Liver (tissue), 9 donors: Measurements from ENCODE around the gene HMGB2. TPM values are rescaled to one million over a fixed set of nuclear protein-coding genes. Genes with fewer than 3 reads are reported as not detected.

Experiments used
- DNase-seq: peaks from one replicate; pipeline ENCODE4 v3.0.0-alpha.2; 2017; ENCODE audit warnings: low spot score
- H3K27ac ChIP-seq, 2 donors: one replicate each; pipeline ENCODE4 v1.7.0; 2013; ENCODE audit warnings: inconsistent platforms in 2 of 2, low read length in 2 of 2, control low read depth in 1 of 2, low read depth in 1 of 2, mild to moderate bottlenecking in 1 of 2
- H3K27me3 ChIP-seq, 4 donors: one replicate each; pipeline versions ENCODE4 v1.6.1 to v1.7.0; 2013; ENCODE audit warnings: low read length in 3 of 4, inconsistent platforms in 1 of 4, mild to moderate bottlenecking in 1 of 4, moderate library complexity in 1 of 4; ENCODE audit not compliant: control insufficient read depth in 4 of 4, insufficient read depth in 4 of 4
- H3K36me3 ChIP-seq, 4 donors: one replicate each; pipeline versions ENCODE4 v1.6.1 to v1.7.0; 2013; ENCODE audit warnings: low read length in 3 of 4, mild to moderate bottlenecking in 3 of 4, low read depth in 1 of 4, moderate library complexity in 1 of 4; ENCODE audit not compliant: control insufficient read depth in 4 of 4, insufficient read depth in 3 of 4
- H3K4me1 ChIP-seq, 4 donors: one replicate each; pipeline versions ENCODE4 v1.6.1 to v1.7.0; 2013; ENCODE audit warnings: low read length in 3 of 4, mild to moderate bottlenecking in 3 of 4, moderate library complexity in 1 of 4; ENCODE audit not compliant: control insufficient read depth in 4 of 4, insufficient read depth in 4 of 4
- H3K4me3 ChIP-seq, 3 donors: one replicate each; pipeline versions ENCODE4 v1.6.1 to v1.7.0; 2013; ENCODE audit warnings: low read length in 3 of 3, control low read depth in 1 of 3, low read depth in 1 of 3, mild to moderate bottlenecking in 1 of 3
- H3K9ac ChIP-seq, 2 donors: one replicate each; pipeline ENCODE4 v1.7.0; 2013; ENCODE audit warnings: low read length in 2 of 2, mild to moderate bottlenecking in 2 of 2, moderate library complexity in 2 of 2, control low read depth in 1 of 2, low read depth in 1 of 2
- H3K9me3 ChIP-seq, 4 donors: one replicate each; pipeline versions ENCODE4 v1.6.1 to v1.7.0; 2013; ENCODE audit warnings: low read length in 3 of 4; ENCODE audit not compliant: control insufficient read depth in 4 of 4
- ATF3 ChIP-seq: IDR thresholded peaks from 2 replicates; pipeline ENCODE4 v1.6.1; 2016; ENCODE audit warnings: antibody characterized with exemption
- EGR1 ChIP-seq, 2 donors: IDR thresholded peaks; 2 replicates each; pipeline ENCODE4 v1.6.1; 2016 to 2018; ENCODE audit warnings: antibody characterized with exemption in 2 of 2, low read depth in 2 of 2
- FOXA1 ChIP-seq: IDR thresholded peaks from 2 replicates; pipeline ENCODE4 v1.6.1; 2016; ENCODE audit warnings: antibody characterized with exemption
- FOXA2 ChIP-seq: IDR thresholded peaks from 2 replicates; pipeline ENCODE4 v1.6.1; 2016; ENCODE audit warnings: antibody characterized with exemption
- GABPA ChIP-seq, 2 donors: IDR thresholded peaks in 1 of 2; conservative IDR thresholded peaks in 1 of 2; 2 replicates each; pipeline ENCODE4 v1.6.1; 2016; ENCODE audit warnings: antibody characterized with exemption in 2 of 2, mild to moderate bottlenecking in 1 of 2, moderate library complexity in 1 of 2
- HNF4A ChIP-seq, 2 donors: conservative IDR thresholded peaks; 2 replicates each; pipeline ENCODE4 v1.6.1; 2016; ENCODE audit warnings: antibody characterized with exemption in 2 of 2, mild to moderate bottlenecking in 2 of 2
- HNF4G ChIP-seq: IDR thresholded peaks from 2 replicates; pipeline ENCODE4 v1.6.1; 2016; ENCODE audit warnings: antibody characterized with exemption
- JUND ChIP-seq, 2 donors: IDR thresholded peaks; 2 replicates each; pipeline ENCODE4 v1.6.1; 2016; ENCODE audit warnings: antibody characterized with exemption in 2 of 2
- NR2F2 ChIP-seq: IDR thresholded peaks from 2 replicates; pipeline ENCODE4 v1.6.1; 2016; ENCODE audit warnings: antibody characterized with exemption
- RAD21 ChIP-seq, 2 donors: IDR thresholded peaks; 2 replicates each; pipeline ENCODE4 v1.6.1; 2016; ENCODE audit warnings: antibody characterized with exemption in 2 of 2, mild to moderate bottlenecking in 2 of 2
- REST ChIP-seq: IDR thresholded peaks from 2 replicates; pipeline ENCODE4 v1.6.1; 2016; ENCODE audit warnings: antibody characterized with exemption, mild to moderate bottlenecking
- RXRA ChIP-seq, 2 donors: IDR thresholded peaks; 2 replicates each; pipeline ENCODE4 v1.6.1; 2017 to 2018; ENCODE audit warnings: antibody characterized with exemption in 2 of 2, mild to moderate bottlenecking in 1 of 2
- SP1 ChIP-seq: IDR thresholded peaks from 2 replicates; pipeline ENCODE4 v1.6.1; 2018; ENCODE audit warnings: antibody characterized with exemption, mild to moderate bottlenecking
- TAF1 ChIP-seq: conservative IDR thresholded peaks from 2 replicates; pipeline ENCODE4 v1.6.1; 2016; ENCODE audit warnings: antibody characterized with exemption, mild to moderate bottlenecking
- YY1 ChIP-seq: IDR thresholded peaks from 2 replicates; pipeline ENCODE4 v1.6.1; 2016; ENCODE audit warnings: antibody characterized with exemption, mild to moderate bottlenecking
- WGBS: extraction: QIAGEN DNeasy Blood & Tissue Kit; methylation state at CpG from one replicate; pipeline ENCODE4 v1.1.7; 2013; 5-methylcytosine and 5-hydroxymethylcytosine counted together
- polyA plus RNA-seq, 2 donors: library from polyadenylated mRNA; stranded (reverse) in 1 of 2; unstranded in 1 of 2; fragments of 200-250 nt in 1 of 2; fragments of >200 nt in 1 of 2; fragmentation: Nextera tagmentation in 1 of 2; extraction: Ambion mirVana in 1 of 2; gene quantifications; one replicate each; pipeline versions ENCODE4 v1.2.1 to v1.2.3, GENCODE V29; 2013 to 2015
- total RNA-seq, 2 donors: library from RNA; depleted of rRNA; stranded (reverse); fragments of >200 nt; gene quantifications; one replicate each; pipeline ENCODE4 v1.2.3, GENCODE V29; 2014
- TF ChIP-seq, protein P1 (sequence below): IDR thresholded peaks from 2 replicates; pipeline ENCODE4 v1.6.1; 2016; ENCODE audit warnings: antibody characterized with exemption
- TF ChIP-seq, protein P2 (sequence below): IDR thresholded peaks from 2 replicates; pipeline ENCODE4 v1.6.1; 2016; ENCODE audit warnings: antibody characterized with exemption
- TF ChIP-seq, protein P3 (sequence below): fragments of 150-350 bp; IDR thresholded peaks from 2 replicates; pipeline ENCODE4 v1.5.1; 2017; ENCODE audit warnings: improper control_type of control experiment, low read depth, low read length; ENCODE audit not compliant: missing input control
- donor health status: healthy.
- donor health status: healthy.
- donor health status: healthy.
- donor health status: healthy.
- donor health status: healthy.

The HMGB2 gene
- total and polyA plus RNA-seq, 4 donors: 7.2 to 271 (median 16.9) TPM

GRCh38 chr4:173370477-173371291 lies 36.5 kb upstream of the HMGB2 start, which contains the start of gene SAP30:
Gene SAP30 (plus strand): TSS chr4:173370954. CDS start chr4:173371183, 229 bp downstream.
- WGBS: under 1% methylated on average over 72 of the region's 72 CpGs
- Histone ChIP-seq H3K27me3 (no peaks in the 10 kb centered on the region), H3K4me1 (peaks cover 0 to 7% (median 3%) of the 10 kb centered on the region in 4 donors), H3K9ac (peak within 1 kb of the TSS; percentile 83 to 92), H3K4me3 (peak within 1 kb of the TSS; percentile 84 to 99 (median 89)), H3K36me3 (no peaks in the 10 kb centered on the region), H3K9me3 (no peaks in the 10 kb centered on the region), H3K27ac (peak within 1 kb of the TSS; percentile 91 to 100)
- DNase-seq: peak; percentile 99
- TF ChIP-seq GABPA (IDR thresholded peaks at IDR 0.05 in 1 of 2, conservative IDR thresholded peaks at IDR 0.05 in 1 of 2): peak in 1 of 2 donors; percentile 41
- peak; percentile 23 for TF ChIP-seq FOXA1
- TF ChIP-seq YY1: peak; percentile 95
- TF ChIP-seq ATF3: no peak
- TF ChIP-seq, protein P1, sequence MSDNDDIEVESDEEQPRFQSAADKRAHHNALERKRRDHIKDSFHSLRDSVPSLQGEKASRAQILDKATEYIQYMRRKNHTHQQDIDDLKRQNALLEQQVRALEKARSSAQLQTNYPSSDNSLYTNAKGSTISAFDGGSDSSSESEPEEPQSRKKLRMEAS: peak; percentile 78
- TF ChIP-seq REST: peak; percentile 99
- peak in 1 of 2 donors; percentile 37 for TF ChIP-seq HNF4A (conservative IDR thresholded peaks at IDR 0.05)
- TF ChIP-seq SP1: peak; percentile 69
- no peak for TF ChIP-seq HNF4G
- TF ChIP-seq, protein P2, sequence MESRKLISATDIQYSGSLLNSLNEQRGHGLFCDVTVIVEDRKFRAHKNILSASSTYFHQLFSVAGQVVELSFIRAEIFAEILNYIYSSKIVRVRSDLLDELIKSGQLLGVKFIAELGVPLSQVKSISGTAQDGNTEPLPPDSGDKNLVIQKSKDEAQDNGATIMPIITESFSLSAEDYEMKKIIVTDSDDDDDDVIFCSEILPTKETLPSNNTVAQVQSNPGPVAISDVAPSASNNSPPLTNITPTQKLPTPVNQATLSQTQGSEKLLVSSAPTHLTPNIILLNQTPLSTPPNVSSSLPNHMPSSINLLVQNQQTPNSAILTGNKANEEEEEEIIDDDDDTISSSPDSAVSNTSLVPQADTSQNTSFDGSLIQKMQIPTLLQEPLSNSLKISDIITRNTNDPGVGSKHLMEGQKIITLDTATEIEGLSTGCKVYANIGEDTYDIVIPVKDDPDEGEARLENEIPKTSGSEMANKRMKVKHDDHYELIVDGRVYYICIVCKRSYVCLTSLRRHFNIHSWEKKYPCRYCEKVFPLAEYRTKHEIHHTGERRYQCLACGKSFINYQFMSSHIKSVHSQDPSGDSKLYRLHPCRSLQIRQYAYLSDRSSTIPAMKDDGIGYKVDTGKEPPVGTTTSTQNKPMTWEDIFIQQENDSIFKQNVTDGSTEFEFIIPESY: peak; percentile 24
- TF ChIP-seq FOXA2: no peak
- TF ChIP-seq NR2F2: peak; percentile 52
- TF ChIP-seq, protein P3, sequence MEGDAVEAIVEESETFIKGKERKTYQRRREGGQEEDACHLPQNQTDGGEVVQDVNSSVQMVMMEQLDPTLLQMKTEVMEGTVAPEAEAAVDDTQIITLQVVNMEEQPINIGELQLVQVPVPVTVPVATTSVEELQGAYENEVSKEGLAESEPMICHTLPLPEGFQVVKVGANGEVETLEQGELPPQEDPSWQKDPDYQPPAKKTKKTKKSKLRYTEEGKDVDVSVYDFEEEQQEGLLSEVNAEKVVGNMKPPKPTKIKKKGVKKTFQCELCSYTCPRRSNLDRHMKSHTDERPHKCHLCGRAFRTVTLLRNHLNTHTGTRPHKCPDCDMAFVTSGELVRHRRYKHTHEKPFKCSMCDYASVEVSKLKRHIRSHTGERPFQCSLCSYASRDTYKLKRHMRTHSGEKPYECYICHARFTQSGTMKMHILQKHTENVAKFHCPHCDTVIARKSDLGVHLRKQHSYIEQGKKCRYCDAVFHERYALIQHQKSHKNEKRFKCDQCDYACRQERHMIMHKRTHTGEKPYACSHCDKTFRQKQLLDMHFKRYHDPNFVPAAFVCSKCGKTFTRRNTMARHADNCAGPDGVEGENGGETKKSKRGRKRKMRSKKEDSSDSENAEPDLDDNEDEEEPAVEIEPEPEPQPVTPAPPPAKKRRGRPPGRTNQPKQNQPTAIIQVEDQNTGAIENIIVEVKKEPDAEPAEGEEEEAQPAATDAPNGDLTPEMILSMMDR: no peak
- peak; percentile 23 to 42 for TF ChIP-seq RXRA (IDR thresholded peaks at IDR 0.05)
- peak; percentile 58 to 60 for TF ChIP-seq EGR1 (IDR thresholded peaks at IDR 0.05; ENCODE audit: low read depth in 2 of 2)
- no peak for TF ChIP-seq JUND (IDR thresholded peaks at IDR 0.05)
- peak; percentile 49 for TF ChIP-seq TAF1
- peak in 1 of 2 donors; percentile 12 for TF ChIP-seq RAD21 (IDR thresholded peaks at IDR 0.05)
